ENCODE data around the gene LYPD6B. TPM values are rescaled to one million over a fixed set of nuclear protein-coding genes. Genes with fewer than 3 reads are reported as not detected.

Gene LYPD6B
- total and polyA plus RNA-seq, 2 experiments from 2014 or later = 1.7 to 3.6 TPM

- Mint-ChIP-seq H3K4me1 (peaks cover 45% of the 10 kb centered on the region), H3K27ac (no peak overlapping the region), H3K4me3 (no peak overlapping the region), H3K9me3 (no peaks in the 10 kb centered on the region), H3K27me3 (ENCODE audit: insufficient read depth, low read depth, poor library complexity) (peaks cover 4% of the 10 kb centered on the region), H3K36me3 (ENCODE audit: low read depth) (no peaks in the 10 kb centered on the region)
- ATAC-seq (no peak), DNase-seq (ENCODE audit: low spot score) (no peak)
- TF ChIP-seq ZNF114 (CRISPR knock-in tag; IDR thresholded peaks at IDR 0.05) (no peak), CTCF (conservative IDR thresholded peaks at IDR 0.05; ENCODE audit: low read depth in 2 of 2) (no peak), ZNF331 (CRISPR knock-in tag; IDR thresholded peaks at IDR 0.05; ENCODE audit: low read depth) (no peak), CREB1 (CRISPR knock-in tag; IDR thresholded peaks at IDR 0.05; ENCODE audit: low read depth) (no peak), EZH2 (IDR thresholded peaks at IDR 0.05; ENCODE audit: low read depth, unreplicated experiment) (no peak), NANOG (IDR thresholded peaks at IDR 0.05; ENCODE audit: borderline replicate concordance) (no peak), STAT1 (IDR thresholded peaks at IDR 0.05; ENCODE audit: unreplicated experiment) (no peak), POLR2AphosphoS5 (IDR thresholded peaks at IDR 0.05; ENCODE audit: low read depth) (no peak), JUNB (IDR thresholded peaks at IDR 0.05; ENCODE audit: unreplicated experiment) (no peak), ETS1 (IDR thresholded peaks at IDR 0.05) (no peak), ZNF462 (CRISPR knock-in tag; IDR thresholded peaks at IDR 0.05) (no peak), EZH2phosphoT487 (IDR thresholded peaks at IDR 0.05; ENCODE audit: unreplicated experiment) (no peak), REST (IDR thresholded peaks at IDR 0.05; ENCODE audit: unreplicated experiment) (no peak)
- H2AFZ ChIP-seq = no peak overlapping the region
- no peaks in the 10 kb centered on the region for H4K20me1 ChIP-seq (replicated peaks; ENCODE audit: insufficient read depth)
- H3K36me3 ChIP-seq (ENCODE audit: insufficient read depth) = no peaks in the 10 kb centered on the region
- peaks cover 11% of the 10 kb centered on the region; the same call in 1 of the 2 replicates for H3K4me1 ChIP-seq (ENCODE audit: insufficient read depth)
- H3K79me2 ChIP-seq (replicated peaks; ENCODE audit: insufficient read depth) = no peaks in the 10 kb centered on the region
- H3K9me2 ChIP-seq (ENCODE audit: insufficient read depth) = no peaks in the 10 kb centered on the region
- H3F3A ChIP-seq (replicated peaks; ENCODE audit: low read depth) = no peaks in the 10 kb centered on the region
- no peak overlapping the region for H3K4me3 ChIP-seq
- H3K27ac ChIP-seq (ENCODE audit: low read depth) = no peak overlapping the region
- H3K27me3 ChIP-seq (ENCODE audit: insufficient read depth) = no peaks in the 10 kb centered on the region
- H3K4me2 ChIP-seq = no peak overlapping the region
These were observed 181.4 kb downstream of the LYPD6B start for GRCh38 chr2:149219856-149220255.
